ENCODE results near the gene TMEM248.

DNA sequence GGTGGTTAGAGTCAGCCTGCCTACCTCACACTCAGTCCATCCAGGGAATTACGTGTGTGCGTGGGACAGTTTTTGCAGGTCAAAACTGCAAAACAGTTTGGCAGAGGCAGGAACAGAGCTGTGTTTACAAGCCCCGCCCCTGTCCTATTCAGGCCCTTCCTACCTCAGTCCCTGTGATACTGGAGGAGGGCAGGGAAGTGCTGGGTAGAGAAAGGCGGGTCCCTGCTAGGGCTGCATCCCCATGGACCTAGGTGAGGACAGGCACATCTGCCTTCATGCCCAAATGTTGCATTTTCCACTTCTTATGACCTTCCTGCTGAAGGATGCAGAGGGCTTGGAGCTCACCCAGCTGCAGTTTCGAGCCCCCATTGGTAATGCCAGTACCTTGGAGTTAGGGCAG lies 49.3 kb downstream of the TMEM248 start:
- TF ChIP-seq ZC3H10 (CRISPR knock-in tag; IDR thresholded peaks at IDR 0.05) (no peak), ZFP3 (CRISPR knock-in tag; IDR thresholded peaks at IDR 0.05) (no peak), RARB (CRISPR knock-in tag; IDR thresholded peaks at IDR 0.05) (no peak), ZFP30 (CRISPR knock-in tag; IDR thresholded peaks at IDR 0.05) (no peak)
